HG03103 (cell line): ENCODE measurements around the gene TMEM74B.
"Not testable (repeated sequence)": the region's sequence is repeated elsewhere in the genome, so short reads cannot be mapped to it uniquely, and the experiment has no call there.

Source experiments
- ATAC-seq: cut with Tn5 transposase; IDR thresholded peaks from one replicate; pipeline ENCODE4 v1.9.1; 2021; ENCODE audit warnings: low read depth; ENCODE audit not compliant: unreplicated experiment

TMEM74B gene

DNA sequence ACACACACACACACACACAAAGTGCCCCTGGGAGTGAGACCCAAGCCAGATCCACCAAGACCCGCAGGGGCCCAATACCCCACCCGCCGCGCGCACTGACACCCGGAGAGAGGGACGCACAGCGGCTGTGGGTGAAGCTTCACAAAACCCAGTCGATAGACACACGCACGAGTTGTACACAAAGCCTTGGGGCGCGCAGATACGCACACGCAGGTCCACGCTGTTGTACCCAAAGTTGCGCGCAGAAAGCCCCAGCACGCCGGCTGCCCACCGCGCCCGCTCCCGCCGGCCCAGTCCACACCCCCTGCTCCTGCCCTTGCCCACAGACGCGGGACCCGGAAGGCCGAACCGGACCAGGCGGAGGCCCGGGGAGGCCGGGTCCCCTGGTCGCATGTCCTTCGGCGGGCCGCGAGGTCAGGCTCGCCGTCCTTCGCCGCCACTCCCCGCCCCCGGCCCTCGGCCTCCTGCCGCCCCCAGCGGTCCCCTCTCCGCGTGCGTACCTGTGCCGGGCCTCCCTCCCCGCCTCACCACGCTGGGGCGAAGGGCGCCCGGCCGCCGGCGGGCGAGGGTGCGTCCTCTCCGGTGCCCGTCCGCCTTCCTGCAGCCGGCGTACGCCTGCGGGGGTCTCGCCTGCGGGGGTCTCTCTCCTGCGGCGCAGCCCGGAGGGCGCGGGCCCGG, at the start of gene TMEM74B:
TMEM74B (minus strand) TSS at position 344 of the 678 bp plus-strand sequence. CDS start 1,180 bp downstream, outside the sequence.
- no peak for ATAC-seq

DNA sequence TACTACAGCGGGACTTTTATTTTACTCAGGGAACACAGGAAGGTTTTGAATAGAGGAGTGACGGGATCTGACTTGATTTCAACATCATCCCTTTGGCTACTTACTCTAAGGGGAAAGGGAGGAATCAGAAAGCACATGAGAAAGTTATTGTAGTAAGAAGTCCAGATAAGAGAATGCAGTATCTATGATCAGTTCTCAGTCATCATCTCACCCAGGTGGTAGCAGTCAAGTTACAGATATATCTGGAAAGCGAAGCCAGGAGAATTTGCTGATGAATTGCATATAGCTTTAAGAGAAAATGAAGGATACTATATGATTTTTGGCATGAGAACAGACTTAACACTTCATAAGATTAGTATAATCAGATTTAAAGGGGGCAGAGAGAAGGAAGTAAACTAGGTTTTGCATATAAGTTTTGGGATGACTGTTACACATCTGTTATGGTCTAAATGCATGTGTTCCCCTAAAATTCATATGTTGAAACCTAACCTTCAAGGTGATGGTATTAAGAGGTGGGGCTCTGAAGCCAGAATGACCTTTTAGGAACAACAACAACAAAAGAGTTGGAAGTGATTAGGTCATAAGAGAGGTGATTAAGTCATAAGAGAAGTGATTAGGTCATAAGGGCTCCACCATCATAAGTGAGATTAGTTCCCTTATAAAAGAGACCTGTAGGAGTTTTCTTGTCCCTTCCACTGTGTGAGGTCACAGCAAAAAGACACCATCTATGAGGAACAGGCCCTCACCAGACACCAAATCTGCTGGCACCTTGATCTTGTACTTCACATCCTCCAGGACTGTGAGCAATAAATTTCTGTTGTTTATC, 47.7 kb upstream of the TMEM74B start:
- no peak for ATAC-seq

DNA sequence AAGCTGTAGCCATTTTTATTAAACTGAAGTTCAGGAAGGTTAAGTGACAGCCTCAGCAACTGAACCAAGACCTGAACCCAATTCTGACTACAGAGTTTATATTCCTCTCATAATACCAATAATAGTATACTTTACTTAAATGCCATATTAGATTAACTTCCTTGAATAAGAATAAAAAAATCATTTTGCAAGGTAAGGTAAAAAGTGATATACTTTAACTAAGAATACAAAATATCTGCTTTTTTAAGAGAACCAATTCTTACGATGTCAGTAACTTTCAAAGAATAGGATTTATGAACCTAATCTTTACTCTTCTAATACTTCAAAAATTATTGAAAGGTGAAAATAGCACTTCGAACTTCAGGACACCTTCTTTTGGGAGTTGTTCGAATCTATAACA, 44.8 kb upstream of the TMEM74B start:
- ATAC-seq = no peak

DNA sequence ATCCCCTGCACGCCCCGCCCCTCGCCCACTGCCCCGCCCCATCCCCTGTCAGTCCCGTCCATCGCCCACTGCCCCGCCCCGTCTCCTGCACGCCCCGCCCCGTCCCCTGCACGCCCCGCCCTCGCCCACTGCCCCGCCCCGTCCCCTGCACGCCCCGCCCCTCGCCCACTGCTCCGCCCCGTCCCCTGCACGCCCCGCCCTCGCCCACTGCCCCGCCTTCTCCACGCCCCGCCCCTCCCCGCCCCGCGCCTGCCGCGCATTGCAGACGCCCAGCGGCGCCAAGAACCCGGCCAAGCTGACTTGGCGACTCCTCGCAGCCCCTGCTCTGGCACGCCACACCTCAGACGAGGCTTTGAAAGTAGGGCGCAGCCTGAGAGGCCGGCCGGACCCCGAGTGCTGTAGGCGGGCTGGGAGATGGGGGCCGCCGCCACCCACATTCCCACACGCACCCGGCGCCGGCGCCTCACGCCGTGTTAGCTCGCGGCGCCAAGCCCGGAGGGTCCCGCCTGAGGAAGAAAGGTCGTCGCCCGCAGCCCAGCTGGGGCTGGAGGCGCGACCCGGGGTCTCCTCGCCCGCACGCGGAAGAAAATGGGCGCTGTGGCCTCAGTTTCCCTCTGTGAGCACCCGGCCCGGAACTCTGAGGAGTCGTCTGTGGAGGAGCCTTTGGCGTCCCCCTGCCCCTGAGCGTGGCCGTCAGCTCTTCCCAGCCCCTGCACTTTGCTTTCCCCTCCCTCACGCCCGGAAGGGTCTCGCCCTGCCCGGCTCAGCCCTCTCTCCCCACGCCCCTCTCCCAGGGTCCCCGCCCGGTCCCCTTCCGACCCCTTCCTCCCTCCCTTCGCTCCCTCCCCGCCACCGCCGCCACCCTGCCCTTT, 41.2 kb upstream of the TMEM74B start, which contains the start of gene RAD21L1:
RAD21L1 (plus strand) TSS at position 262 of the 872 bp plus-strand sequence. CDS start 2,410 bp downstream, outside the sequence.
- ATAC-seq = peak; percentile 52

DNA sequence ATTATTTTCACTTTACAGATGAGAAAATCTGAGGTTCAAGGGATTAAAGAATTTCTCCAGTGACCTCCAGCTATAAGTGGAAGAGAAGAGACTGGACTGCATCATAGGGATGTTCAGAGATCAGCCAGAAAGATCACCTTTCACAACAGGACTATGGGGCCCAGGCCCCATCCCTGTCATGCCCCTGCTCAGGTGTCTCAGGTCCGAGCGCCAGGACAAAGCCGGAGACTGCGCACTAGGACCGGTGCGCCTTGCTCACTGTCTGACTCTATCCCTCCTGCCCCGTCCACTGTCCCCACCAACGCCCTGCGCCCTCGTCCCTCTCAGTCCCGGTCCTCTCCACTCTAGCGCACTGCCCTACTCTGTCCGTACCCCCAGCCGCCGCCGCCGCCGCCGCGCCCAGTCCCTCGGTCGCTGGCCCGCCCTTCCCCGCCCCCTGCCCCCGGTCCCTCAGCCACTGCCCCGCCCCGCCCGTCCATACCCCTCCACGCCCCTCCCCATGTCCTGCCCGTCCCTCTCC, 40.5 kb upstream of the TMEM74B start:
- ATAC-seq = no peak

DNA sequence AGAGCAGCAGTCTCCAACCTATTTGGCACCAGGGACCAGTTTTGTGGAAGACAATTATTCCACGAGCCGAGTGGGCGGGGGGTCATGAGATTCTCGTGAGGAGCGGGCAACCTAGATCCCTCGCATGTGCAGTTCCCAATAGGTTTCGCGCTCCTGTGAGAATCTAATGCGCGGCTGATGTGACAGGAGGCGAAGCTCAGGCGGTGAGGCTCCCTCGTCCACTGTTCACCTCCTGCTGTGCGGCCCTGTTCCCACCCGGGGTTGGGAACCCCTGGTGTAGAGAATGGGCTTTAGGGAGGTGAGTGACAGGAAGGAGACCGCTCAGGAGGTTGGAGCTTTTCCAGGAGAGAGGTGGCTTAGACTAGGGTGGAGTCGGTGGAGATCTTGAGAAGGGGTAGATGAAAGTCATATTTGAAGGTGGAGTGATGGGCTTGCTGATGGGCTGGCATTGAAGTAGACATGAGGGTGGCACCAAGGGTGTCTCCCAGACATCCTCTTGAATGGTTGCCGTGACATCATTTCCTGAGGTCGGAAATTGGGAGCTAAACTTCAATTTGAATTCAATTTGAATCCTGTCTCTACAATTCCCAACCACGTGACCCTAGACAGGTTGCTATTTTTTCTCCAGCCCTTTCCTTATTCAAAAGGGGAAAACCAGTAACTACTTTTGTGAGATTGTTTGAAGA, 39.6 kb upstream of the TMEM74B start:
- ATAC-seq = no peak

DNA sequence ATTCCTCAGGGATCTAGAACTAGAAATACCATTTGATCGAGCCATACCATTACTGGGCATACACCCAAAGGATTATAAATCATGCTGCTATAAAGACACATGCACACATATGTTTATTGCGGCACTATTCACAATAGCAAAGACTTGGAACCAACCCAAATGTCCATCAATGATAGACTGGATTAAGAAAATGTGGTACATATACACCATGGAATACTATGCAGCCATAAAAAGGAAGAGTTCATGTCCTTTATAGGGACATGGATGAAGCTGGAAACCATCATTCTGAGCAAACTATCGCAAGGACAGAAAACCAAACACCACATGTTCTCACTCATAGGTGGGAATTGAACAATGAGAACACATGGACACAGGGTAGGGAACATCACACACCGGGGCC, 38.0 kb upstream of the TMEM74B start:
- not testable (repeated sequence) for ATAC-seq

DNA sequence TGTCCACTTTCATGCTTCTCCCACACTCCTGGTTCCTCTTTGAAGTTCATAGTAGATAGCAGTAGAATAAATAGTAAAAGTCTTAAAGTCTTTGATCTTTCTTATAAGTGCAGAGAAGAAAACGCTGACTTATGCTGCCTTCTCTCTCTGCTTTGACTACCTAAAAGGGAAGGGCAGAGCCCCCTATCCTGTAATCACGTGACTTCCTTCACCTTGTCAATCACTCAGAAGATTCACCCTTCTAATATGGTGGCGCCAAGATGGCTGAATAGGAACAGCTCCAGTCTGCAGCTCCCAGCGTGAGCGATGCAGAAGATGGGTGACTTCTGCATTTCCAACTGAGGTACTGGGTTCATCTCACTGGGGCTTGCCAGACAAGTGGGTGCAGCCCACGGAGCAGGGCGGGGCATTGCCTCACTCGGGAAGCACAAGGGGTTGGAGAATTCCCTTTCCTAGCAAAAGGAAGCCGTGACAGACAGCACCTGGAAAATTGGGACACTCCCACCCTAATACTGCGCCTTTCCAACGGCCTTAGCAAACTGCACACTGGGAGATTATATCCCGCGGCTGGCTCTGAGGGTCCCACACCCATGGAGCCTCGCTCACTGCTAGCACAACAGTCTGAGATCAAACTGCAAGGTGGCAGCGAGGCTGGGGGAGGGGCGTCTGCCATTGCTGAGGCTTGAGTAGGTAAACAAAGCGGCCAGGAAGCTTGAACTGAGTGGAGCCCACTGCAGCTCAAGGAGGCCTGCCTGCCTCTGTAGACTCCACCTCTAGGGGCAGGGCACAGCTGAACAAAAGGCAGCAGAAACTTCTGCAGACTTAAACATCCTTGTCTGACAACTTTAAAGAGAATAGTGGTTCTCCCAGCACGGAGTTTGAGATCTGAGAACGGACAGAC, 32.0 kb upstream of the TMEM74B start:
- not testable (repeated sequence) for ATAC-seq

DNA sequence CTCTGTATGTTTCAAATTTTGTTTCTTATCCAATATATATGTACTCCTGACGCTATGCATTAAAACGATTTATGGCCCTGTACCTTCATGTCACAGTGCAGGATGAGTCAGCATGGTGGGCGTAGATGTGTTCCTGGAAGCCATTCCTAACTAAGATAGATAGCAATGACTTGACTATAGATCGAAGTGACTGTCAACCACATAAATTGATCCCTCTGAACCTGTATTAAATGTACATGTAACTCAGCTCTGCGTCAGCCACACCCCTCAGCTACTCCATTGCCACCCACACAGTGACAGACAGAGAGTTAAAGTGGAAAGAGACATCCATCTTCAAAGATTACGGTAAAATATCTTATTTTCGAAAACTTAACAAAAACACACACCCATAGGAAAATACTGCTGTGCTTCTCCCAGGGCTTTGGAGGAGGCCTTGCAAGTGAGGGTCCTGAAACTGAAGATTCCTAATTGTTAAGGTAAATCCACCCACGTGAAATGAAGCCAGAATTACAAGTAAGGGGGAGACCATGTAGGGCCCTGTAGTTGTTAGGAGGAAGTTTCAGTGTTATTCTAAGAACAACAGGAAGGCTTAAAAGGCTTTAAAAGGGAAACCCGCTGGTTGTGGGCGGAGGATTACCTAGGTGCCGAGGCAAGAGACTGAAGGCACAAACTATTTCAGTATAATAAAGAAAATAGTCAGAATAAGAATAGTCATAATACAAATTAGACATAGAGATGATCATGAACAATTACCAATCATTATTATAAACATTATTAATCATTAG, 30.8 kb upstream of the TMEM74B start:
- ATAC-seq = no peak

DNA sequence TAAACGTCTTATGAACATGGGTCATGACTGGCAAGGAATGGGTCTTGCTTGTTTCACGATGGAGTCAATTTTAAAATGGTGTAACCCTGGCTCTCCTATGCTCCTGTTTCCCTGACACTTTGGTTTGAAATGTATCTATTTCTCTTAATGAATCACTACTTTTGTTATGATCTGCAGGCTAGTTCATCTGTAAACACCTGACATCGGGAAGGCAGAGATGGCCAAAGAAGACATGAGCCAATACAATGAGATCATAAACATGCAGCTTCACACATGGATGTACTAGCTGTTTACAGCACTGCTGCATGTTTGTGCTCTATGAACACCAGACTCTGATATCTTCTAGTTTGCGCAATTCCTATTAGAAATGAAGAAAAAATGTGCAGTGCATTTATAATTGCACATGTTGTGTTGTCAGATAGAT, 30.1 kb upstream of the TMEM74B start:
- ATAC-seq = no peak

DNA sequence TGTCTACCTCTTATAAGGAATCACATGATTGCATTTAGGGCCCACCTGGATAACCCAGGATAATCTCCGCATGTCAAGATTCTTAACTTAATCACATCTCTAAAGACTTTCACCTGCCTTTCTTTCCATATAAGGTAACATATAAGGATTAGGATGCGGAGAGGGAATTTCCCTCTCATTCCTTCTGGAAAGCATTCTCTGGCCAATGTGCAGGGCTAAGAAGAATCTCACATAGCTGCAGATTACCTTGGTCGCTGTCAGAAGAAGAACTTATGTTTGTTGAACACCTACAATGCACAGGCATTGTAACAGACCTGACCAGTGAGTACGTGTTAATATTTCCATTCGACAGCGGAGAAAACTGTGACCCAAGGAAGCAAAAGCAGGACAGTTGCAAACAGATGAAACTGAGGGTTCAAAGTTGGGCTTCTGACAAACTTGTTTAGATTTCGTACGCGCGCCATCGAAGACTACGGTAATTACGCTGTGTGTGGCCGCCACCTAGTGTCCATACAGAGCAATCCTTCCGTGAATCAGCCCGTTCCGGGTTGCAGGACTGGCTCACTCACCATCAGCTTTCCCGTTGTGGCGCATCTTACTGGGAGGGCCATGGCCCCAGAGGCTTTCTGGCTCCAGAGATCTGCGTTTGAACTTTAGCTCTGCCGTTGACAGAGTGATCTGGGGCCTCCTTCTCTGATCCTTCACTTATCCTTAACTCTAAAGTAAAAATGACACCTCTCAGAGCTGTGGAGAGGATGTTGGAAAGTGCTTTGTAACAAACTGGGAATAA, 28.0 kb upstream of the TMEM74B start:
- ATAC-seq = peak; percentile 74

DNA sequence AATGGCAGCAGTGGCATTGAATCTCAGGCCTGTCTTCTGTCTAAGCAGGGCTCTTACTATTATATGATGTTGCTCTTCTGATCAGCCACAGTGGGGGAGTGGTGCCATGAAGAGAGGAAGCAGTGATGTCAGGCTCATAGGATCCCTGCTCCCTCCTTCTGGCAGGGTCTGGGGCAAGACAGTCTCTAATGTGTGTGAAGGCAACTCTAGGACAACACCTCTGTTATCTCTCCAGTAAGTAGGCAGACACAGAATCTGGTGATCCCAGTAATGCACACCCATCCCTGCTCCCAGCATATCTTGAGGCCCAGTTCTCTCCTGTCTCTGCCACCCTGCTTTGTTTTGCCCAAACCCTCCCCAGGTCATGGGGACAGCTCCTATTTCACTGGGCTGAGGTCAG, 27.2 kb upstream of the TMEM74B start:
- ATAC-seq = no peak

DNA sequence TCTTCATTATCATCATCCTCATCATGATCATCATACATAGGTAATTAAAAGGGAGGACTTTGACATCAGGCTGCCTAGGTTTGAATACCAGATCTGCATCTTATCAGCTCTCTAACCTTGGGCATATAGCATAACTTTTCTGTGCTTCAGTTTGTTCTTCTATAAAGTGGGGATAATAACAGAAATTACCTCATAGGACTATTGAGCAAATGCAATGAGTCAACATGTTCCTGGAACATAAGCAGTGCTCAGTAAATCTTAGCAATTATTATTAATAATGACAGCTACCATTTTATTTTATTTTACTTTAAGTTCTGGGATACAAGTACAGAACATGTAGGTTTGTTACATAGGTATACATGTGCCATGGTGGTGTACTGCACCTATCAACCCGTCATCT, 25.7 kb upstream of the TMEM74B start:
- ATAC-seq = no peak

DNA sequence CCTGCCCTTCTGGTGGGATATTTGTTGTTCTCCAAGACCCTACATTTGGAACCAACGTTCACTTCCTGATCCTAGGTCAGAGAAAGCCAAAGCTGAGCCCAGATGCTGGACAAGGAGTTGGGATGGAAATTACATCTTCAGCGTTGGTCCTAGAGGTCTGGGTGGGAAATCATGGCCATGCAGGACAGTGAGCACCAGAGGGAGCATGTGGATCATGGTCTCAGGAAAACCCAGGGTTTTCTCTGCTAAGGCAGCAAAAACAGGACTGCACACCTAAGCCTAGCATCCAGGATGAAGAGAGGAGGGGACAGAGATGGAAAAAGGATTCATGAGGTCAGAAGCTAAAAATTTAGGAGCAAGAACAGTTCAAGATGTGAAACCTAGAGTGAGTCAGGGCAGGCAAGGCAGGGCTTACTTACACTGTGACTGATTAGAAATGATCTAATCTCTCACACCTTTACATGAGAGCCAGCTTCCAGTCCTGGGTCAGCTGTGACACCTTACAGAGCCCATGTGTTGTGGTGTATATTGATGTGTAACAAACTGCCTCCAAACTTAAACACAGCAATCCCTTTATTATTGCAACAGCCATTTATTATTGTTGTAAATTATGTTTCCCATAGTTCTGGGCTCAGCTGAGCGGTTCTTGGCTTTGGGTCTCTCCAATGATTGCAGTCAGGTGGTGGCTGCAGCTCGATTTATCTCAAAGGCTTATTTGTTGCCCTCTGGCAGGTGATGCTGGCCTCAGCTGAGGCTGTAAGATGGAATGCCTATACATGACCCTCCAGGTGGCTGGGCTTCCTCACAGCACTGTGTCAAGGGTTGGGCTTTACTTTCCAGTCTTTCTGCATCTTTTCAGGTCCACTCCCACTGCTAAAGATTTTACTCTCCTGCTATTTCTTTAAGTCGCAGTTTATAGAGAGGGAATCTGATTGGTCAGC, 24.9 kb upstream of the TMEM74B start:
- no peak for ATAC-seq

DNA sequence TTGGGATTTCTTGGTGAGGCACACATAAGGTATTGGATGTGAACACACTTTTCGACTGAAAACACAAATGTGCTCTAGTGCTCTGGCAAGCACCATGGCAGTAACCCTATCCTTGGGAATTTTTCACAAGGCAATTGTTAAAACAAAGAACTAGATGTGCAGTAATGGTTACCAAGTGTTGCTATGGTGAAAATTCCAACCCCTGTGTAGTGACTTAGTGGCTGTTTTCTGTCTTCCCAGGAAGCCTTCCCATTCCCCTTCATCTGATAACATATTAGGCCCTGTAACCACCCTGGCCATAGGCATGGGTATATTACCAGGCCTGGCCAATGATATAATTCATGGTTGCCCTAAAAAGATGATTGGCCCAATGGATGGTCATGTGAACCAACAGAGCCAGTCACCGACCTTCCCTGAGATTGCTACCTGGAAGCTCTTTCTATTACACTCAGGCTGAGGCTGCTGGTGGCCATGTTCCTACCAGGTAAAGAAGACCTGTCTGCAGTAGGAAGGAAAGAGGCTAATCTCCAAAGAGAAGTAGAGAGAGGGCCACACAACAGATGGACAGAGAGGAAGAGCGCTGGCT, 22.6 kb upstream of the TMEM74B start:
- no peak for ATAC-seq
